Gastrocnemius medialis (tissue), 4 donors: ENCODE results near the gene CGB3. TPM values are rescaled to one million over a fixed set of nuclear protein-coding genes. Genes with fewer than 3 reads are reported as not detected.
"Not testable (repeated sequence)": the region's sequence is repeated elsewhere in the genome, so short reads cannot be mapped to it uniquely, and the experiment has no call there.

Experiments used
- ATAC-seq, 2 donors: fragments of 150-250 bp; one replicate each; pipeline ENCODE4 v1.9.1; 2016
- DNase-seq, 2 donors: peaks; one replicate each; pipeline ENCODE4 v3.0.0-alpha.2; 2019
- H3K27ac ChIP-seq, 4 donors: fragments of 200-600 bp; sonication (generic); 1 replicate in 1 of 4; 2 replicates in 3 of 4; pipeline ENCODE4 v1.5.1; 2016 to 2018; ENCODE audit warnings: mild to moderate bottlenecking in 2 of 4, moderate library complexity in 1 of 4
- H3K27me3 ChIP-seq, 3 donors: fragments of 200-600 bp; sonication (generic) in 2 of 3; 1 replicate in 1 of 3; 2 replicates in 2 of 3; pipeline versions ENCODE4 v1.5.1 to v1.6.0; 2016 to 2019; ENCODE audit warnings: mild to moderate bottlenecking in 1 of 3, moderate library complexity in 1 of 3
- H3K36me3 ChIP-seq, 2 donors: fragments of 200-600 bp; sonication (generic) in 1 of 2; one replicate each; pipeline ENCODE4 v1.5.1; 2017 to 2018
- H3K4me1 ChIP-seq, 2 donors: fragments of 200-600 bp; sonication (generic) in 1 of 2; one replicate each; pipeline ENCODE4 v1.5.1; 2016 to 2017; ENCODE audit warnings: mild to moderate bottlenecking in 2 of 2
- H3K4me3 ChIP-seq, 4 donors: fragments of 200-600 bp; sonication (generic) in 3 of 4; 1 replicate in 1 of 4; 2 replicates in 3 of 4; pipeline ENCODE4 v1.5.1; 2016 to 2019; ENCODE audit warnings: mild to moderate bottlenecking in 2 of 4
- H3K9me3 ChIP-seq, 3 donors: fragments of 200-600 bp; sonication (generic) in 2 of 3; 1 replicate in 1 of 3; 2 replicates in 2 of 3; pipeline ENCODE4 v1.5.1; 2016 to 2019
- CTCF ChIP-seq, 5 experiments: fragments of 450-650 bp in 3 of 5; fragments of 200-600 bp in 2 of 5; sonication (generic) in 2 of 5; IDR thresholded peaks in 4 of 5; conservative IDR thresholded peaks in 1 of 5; 1 replicate in 4 of 5; 2 replicates in 1 of 5; pipeline ENCODE4 v1.5.1; 2016 to 2019; ENCODE audit warnings: antibody characterized with exemption in 5 of 5, mild to moderate bottlenecking in 3 of 5, moderate library complexity in 3 of 5
- POLR2A ChIP-seq, 2 donors: fragments of 450-650 bp; IDR thresholded peaks; one replicate each; pipeline ENCODE4 v1.6.1; 2017; ENCODE audit warnings: antibody characterized with exemption in 2 of 2, mild to moderate bottlenecking in 2 of 2, moderate library complexity in 2 of 2
- in situ Hi-C, 4 donors: fragments of 200-750 bp; cut with MboI; loops; one replicate each; pipeline versions ENCODE4 v1.15.0 to v1.8.0; 2017; ENCODE audit warnings: low sequenced_read_pairs in 4 of 4
- intact Hi-C: fragments of 100-400 bp; cut with DNase I; formaldehyde crosslinking; loops from one replicate; pipeline ENCODE4 v1.15.1; 2023; ENCODE audit warnings: low total_unique reads
- total RNA-seq, 4 donors: library from RNA; depleted of rRNA; stranded (reverse); fragments of >200 nt; gene quantifications; one replicate each; pipeline versions ENCODE4 v1.1.0 to v1.2.3, GENCODE V29; 2016

CGB3 gene
- total RNA-seq, result not detected

GRCh38 chr19:49024233-49024632, at the start of gene CGB3:
CGB3 (minus strand) TSS chr19:49024333; CDS start chr19:49023971, 362 bp downstream.
- ATAC-seq, DNase-seq, in situ Hi-C loops, H3K4me3 ChIP-seq, H3K27me3 ChIP-seq, H3K27ac ChIP-seq, intact Hi-C loops, H3K9me3 ChIP-seq, H3K36me3 ChIP-seq, H3K4me1 ChIP-seq: not testable (repeated sequence)

- in situ Hi-C loops, result no loop called here
- TF ChIP-seq CTCF (IDR thresholded peaks at IDR 0.05 in 4 of 5, conservative IDR thresholded peaks at IDR 0.05 in 1 of 5), result no peak
- TF ChIP-seq POLR2A (IDR thresholded peaks at IDR 0.05), result no peak
- peak overlapping the region; percentile 38 to 53 (median 52) for H3K4me3 ChIP-seq
- intact Hi-C loops, result loop anchor here (5.0 kb wide), 2 partner anchors 80 to 1960 kb away; partner anchors contain the start of genes GYS1, RUVBL2 and ZC3H4
- peak overlapping the region; percentile 87 to 95 (median 92) for H3K27ac ChIP-seq
- peaks cover 23 to 37% of the 10 kb centered on the region in 2 donors for H3K4me1 ChIP-seq
- no peaks in the 10 kb centered on the region for H3K27me3 ChIP-seq
- DNase-seq (peak in 1 of 2 donors; percentile 50), ATAC-seq (peak; percentile 14 to 20)
- H3K36me3 ChIP-seq, result no peaks in the 10 kb centered on the region
- no peaks in the 10 kb centered on the region for H3K9me3 ChIP-seq
Measured at GRCh38 chr19:49071860-49072547, 47.9 kb upstream of the CGB3 start.

- ATAC-seq, result no peak
- H3K4me3 ChIP-seq, result no peak overlapping the region
- H3K4me1 ChIP-seq, result peaks cover 37 to 53% of the 10 kb centered on the region in 2 donors
- peaks cover 0 to 2% (median 0%) of the 10 kb centered on the region in 3 donors for H3K27me3 ChIP-seq
- TF ChIP-seq POLR2A (IDR thresholded peaks at IDR 0.05) (no peak), CTCF (IDR thresholded peaks at IDR 0.05 in 4 of 5, conservative IDR thresholded peaks at IDR 0.05 in 1 of 5) (no peak)
- intact Hi-C loops, result loop anchor here (5.0 kb wide), 2 partner anchors 78 to 1958 kb away; partner anchors contain the start of genes GYS1, RUVBL2 and ZC3H4
- no peak for DNase-seq
- peak overlapping the region; percentile 87 to 95 (median 92) for H3K27ac ChIP-seq
- in situ Hi-C loops, result no loop called here
- H3K36me3 ChIP-seq, result no peaks in the 10 kb centered on the region
- H3K9me3 ChIP-seq, result no peaks in the 10 kb centered on the region
Measured at GRCh38 chr19:49070416-49070815, 46.3 kb upstream of the CGB3 start.

- Histone ChIP-seq H3K9me3 (no peaks in the 10 kb centered on the region), H3K36me3 (no peaks in the 10 kb centered on the region), H3K4me3 (no peak overlapping the region), H3K27me3 (peaks cover 0 to 2% (median 0%) of the 10 kb centered on the region in 3 donors), H3K4me1 (peaks cover 38 to 62% of the 10 kb centered on the region in 2 donors), H3K27ac (peak overlapping the region; percentile 23 to 95 (median 90))
- no peak for ATAC-seq
- in situ Hi-C loops (no loop called here), intact Hi-C loops (no loop called here)
- TF ChIP-seq POLR2A (IDR thresholded peaks at IDR 0.05) (no peak), CTCF (IDR thresholded peaks at IDR 0.05 in 4 of 5, conservative IDR thresholded peaks at IDR 0.05 in 1 of 5) (no peak)
- DNase-seq, result no peak
Measured at GRCh38 chr19:49069026-49069425, 44.9 kb upstream of the CGB3 start.

- Histone ChIP-seq H3K9me3 (no peaks in the 10 kb centered on the region), H3K4me3 (no peak overlapping the region), H3K27me3 (peaks cover 0 to 2% (median 0%) of the 10 kb centered on the region in 3 donors), H3K36me3 (no peaks in the 10 kb centered on the region), H3K4me1 (peaks cover 25 to 53% of the 10 kb centered on the region in 2 donors), H3K27ac (peak overlapping the region; percentile 83 to 95 (median 90))
- in situ Hi-C loops, result no loop called here
- ATAC-seq (no peak), DNase-seq (peak in 1 of 2 donors; percentile 47)
- TF ChIP-seq POLR2A (IDR thresholded peaks at IDR 0.05), result peak in 1 of 2 donors; percentile 30
- TF ChIP-seq CTCF (IDR thresholded peaks at IDR 0.05 in 4 of 5, conservative IDR thresholded peaks at IDR 0.05 in 1 of 5), result no peak
- intact Hi-C loops, result no loop called here
Measured at GRCh38 chr19:49067554-49067953, 43.4 kb upstream of the CGB3 start.
